Endodermal cell (in vitro differentiated cells): ENCODE data around the gene GPR39. TPM values are rescaled to one million over a fixed set of nuclear protein-coding genes. Genes with fewer than 3 reads are reported as not detected.

Experiments
- DNase-seq: peaks from one replicate; pipeline ENCODE4 v3.0.0-alpha.2; 2017
- H3K27ac ChIP-seq: 2 replicates; pipeline ENCODE4 v1.5.1; 2013; ENCODE audit warnings: mild to moderate bottlenecking, low read depth, low read length, moderate library complexity
- H3K27me3 ChIP-seq: 2 replicates; pipeline ENCODE4 v1.6.1; 2013; ENCODE audit warnings: mild to moderate bottlenecking, low read length, moderate library complexity; ENCODE audit not compliant: insufficient read depth, control insufficient read depth, poor library complexity, severe bottlenecking
- H3K36me3 ChIP-seq: 2 replicates; pipeline ENCODE4 v1.7.0; 2013; ENCODE audit warnings: mild to moderate bottlenecking, low read length, moderate library complexity; ENCODE audit not compliant: control insufficient read depth, insufficient read depth
- H3K4me1 ChIP-seq: one replicate; pipeline ENCODE4 v1.7.0; 2013; ENCODE audit warnings: low read length; ENCODE audit not compliant: control insufficient read depth, insufficient read depth
- H3K4me3 ChIP-seq: 2 replicates; pipeline ENCODE4 v1.5.1; 2013; ENCODE audit warnings: mild to moderate bottlenecking, low read length, moderate library complexity
- H3K9ac ChIP-seq: 2 replicates; pipeline ENCODE4 v1.6.1; 2013; ENCODE audit warnings: mild to moderate bottlenecking, low read length, moderate library complexity; ENCODE audit not compliant: poor library complexity, severe bottlenecking; ENCODE audit errors: extremely low read depth
- H3K9me3 ChIP-seq: 2 replicates; pipeline ENCODE4 v1.6.1; 2013; ENCODE audit warnings: mild to moderate bottlenecking, low read length, moderate library complexity; ENCODE audit not compliant: control insufficient read depth
- H3K27ac Mint-ChIP-seq: 2 replicates; pipeline ENCODE4 v1.8.0; 2020; ENCODE audit warnings: mixed read lengths
- H3K27me3 Mint-ChIP-seq: 2 replicates; pipeline ENCODE4 v1.8.0; 2021; ENCODE audit warnings: mild to moderate bottlenecking, mixed read lengths; ENCODE audit not compliant: insufficient read depth
- H3K36me3 Mint-ChIP-seq: 2 replicates; pipeline ENCODE4 v1.8.0; 2020; ENCODE audit warnings: low read depth, mixed read lengths
- H3K4me1 Mint-ChIP-seq: 2 replicates; pipeline ENCODE4 v1.8.0; 2020; ENCODE audit warnings: mixed read lengths
- H3K4me3 Mint-ChIP-seq: 2 replicates; pipeline ENCODE4 v1.8.0; 2020; ENCODE audit warnings: mild to moderate bottlenecking, moderate library complexity, mixed read lengths
- H3K9me3 Mint-ChIP-seq: 2 replicates; pipeline ENCODE4 v1.8.0; 2020; ENCODE audit warnings: mild to moderate bottlenecking, mixed read lengths
- WGBS, 2 experiments: methylation state at CpG; one replicate each; pipeline versions ENCODE4 v1.1.5 to v1.1.7; 2013; ENCODE audit warnings: missing lambda C conversion rate in 2 of 2, mixed read lengths in 1 of 2; ENCODE audit not compliant: insufficient coverage in 1 of 2, insufficient read length in 1 of 2; 5-methylcytosine and 5-hydroxymethylcytosine counted together
- total RNA-seq, 2 donors: library from RNA; stranded (reverse); fragmentation: NEBNext Ultra II Directional in 1 of 2; extraction: Animal tissue kit (Norgen Biotek cat#: 25700) in 1 of 2; gene quantifications; 2 replicates in 1 of 2; 3 replicates in 1 of 2; pipeline ENCODE4 v1.2.1, GENCODE V29; 2021
- TF ChIP-seq, protein P1 (sequence below): fragments of 200-600 bp; sonication (generic); conservative IDR thresholded peaks from 2 replicates; pipeline ENCODE4 v1.5.0; 2021; ENCODE audit warnings: antibody characterized with exemption, mild to moderate bottlenecking

Gene GPR39
- total RNA-seq, 2 donors from 2014 or later, result 9.4 to 14.6 TPM

DNA sequence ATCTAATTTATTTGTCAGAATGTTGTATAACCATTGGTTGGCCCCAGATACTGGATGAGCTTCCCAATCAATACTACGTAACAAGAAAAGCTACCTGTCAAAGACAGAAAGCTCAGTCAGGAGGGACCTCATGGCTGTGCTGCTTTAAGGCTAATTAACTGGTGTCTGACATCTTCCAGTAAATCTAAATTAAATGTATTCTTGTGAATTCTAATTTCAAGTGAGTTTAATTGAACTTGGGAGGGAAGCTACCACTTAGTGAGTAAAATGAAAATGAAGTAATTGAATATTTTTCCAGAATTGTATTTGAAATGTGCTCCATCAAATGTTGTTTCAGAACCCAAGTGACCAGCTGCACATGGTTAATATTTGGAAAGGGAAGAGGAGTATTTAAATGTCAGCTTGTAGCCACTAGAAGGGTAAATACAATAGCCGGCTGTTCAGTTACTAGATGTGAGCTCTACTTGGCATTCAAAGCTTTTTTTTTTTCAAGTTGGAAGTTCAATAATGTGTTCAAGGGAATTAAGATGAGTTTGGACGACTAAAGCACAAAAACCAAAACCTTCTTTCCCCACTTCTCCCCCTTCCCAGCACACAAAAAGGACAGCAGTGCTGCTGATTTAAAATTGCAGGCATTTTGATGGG is 62.0 kb downstream of the GPR39 start:
- no peak overlapping the region for H3K27ac ChIP-seq
- Mint-ChIP-seq H3K9me3 (no peaks in the 10 kb centered on the region), H3K4me1 (peaks cover 22% of the 10 kb centered on the region), H3K36me3 (peaks cover 3% of the 10 kb centered on the region), H3K27me3 (no peaks in the 10 kb centered on the region), H3K27ac (no peak overlapping the region), H3K4me3 (no peak overlapping the region)
- H3K9ac ChIP-seq, result no peak overlapping the region
- TF ChIP-seq, protein P1, sequence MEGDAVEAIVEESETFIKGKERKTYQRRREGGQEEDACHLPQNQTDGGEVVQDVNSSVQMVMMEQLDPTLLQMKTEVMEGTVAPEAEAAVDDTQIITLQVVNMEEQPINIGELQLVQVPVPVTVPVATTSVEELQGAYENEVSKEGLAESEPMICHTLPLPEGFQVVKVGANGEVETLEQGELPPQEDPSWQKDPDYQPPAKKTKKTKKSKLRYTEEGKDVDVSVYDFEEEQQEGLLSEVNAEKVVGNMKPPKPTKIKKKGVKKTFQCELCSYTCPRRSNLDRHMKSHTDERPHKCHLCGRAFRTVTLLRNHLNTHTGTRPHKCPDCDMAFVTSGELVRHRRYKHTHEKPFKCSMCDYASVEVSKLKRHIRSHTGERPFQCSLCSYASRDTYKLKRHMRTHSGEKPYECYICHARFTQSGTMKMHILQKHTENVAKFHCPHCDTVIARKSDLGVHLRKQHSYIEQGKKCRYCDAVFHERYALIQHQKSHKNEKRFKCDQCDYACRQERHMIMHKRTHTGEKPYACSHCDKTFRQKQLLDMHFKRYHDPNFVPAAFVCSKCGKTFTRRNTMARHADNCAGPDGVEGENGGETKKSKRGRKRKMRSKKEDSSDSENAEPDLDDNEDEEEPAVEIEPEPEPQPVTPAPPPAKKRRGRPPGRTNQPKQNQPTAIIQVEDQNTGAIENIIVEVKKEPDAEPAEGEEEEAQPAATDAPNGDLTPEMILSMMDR, result no peak
- 90 to 100% methylated on average over 1 to 3 of the region's 3 CpGs for WGBS, 2 experiments
- no peak for DNase-seq
- no peaks in the 10 kb centered on the region for H3K9me3 ChIP-seq
- H3K4me3 ChIP-seq, result no peak overlapping the region
- H3K27me3 ChIP-seq, result no peaks in the 10 kb centered on the region
- no peaks in the 10 kb centered on the region for H3K36me3 ChIP-seq
- peaks cover 5% of the 10 kb centered on the region for H3K4me1 ChIP-seq

DNA sequence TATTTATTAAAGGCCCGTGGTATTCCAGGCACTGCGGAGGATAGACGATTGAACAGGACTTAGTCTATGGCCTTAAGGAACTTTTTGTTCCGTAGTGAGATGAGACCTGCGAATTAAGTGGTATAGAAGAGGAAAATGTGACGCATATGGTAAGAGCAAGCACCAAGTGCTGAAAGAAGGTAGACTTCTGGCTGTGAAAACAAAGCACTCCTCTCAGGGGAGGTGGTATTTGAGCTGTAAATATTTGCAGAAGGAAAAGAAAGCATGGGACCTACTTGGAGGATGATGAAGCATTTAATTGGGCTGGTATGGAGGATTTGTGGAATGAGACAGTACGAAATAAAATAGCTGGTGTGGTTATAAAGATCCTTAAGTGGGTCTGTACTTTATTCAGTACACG is 62.5 kb downstream of the GPR39 start:
- Mint-ChIP-seq H3K27ac (peak overlapping the region; percentile 46), H3K27me3 (no peaks in the 10 kb centered on the region), H3K4me1 (peaks cover 22% of the 10 kb centered on the region), H3K9me3 (no peaks in the 10 kb centered on the region), H3K4me3 (no peak overlapping the region), H3K36me3 (peaks cover 3% of the 10 kb centered on the region)
- Histone ChIP-seq H3K27me3 (no peaks in the 10 kb centered on the region), H3K27ac (no peak overlapping the region), H3K9me3 (no peaks in the 10 kb centered on the region), H3K4me3 (no peak overlapping the region), H3K36me3 (no peaks in the 10 kb centered on the region), H3K4me1 (peaks cover 5% of the 10 kb centered on the region), H3K9ac (no peak overlapping the region)
- DNase-seq, result no peak
- TF ChIP-seq, protein P1, result no peak
- WGBS, 2 experiments, result 87 to 90% methylated on average over 6 to 8 of the region's 8 CpGs

GRCh38 chr2:132482821-132483220 is 66.2 kb downstream of the GPR39 start:
- Histone ChIP-seq H3K9ac (no peak overlapping the region), H3K4me3 (no peak overlapping the region), H3K4me1 (peaks cover 5% of the 10 kb centered on the region), H3K27me3 (no peaks in the 10 kb centered on the region), H3K36me3 (no peaks in the 10 kb centered on the region), H3K9me3 (no peaks in the 10 kb centered on the region), H3K27ac (no peak overlapping the region)
- 89 to 96% methylated on average over 3 of the region's 3 CpGs for WGBS, 2 experiments
- TF ChIP-seq, protein P1, result no peak
- Mint-ChIP-seq H3K27ac (no peak overlapping the region), H3K9me3 (no peaks in the 10 kb centered on the region), H3K27me3 (no peaks in the 10 kb centered on the region), H3K4me1 (peaks cover 22% of the 10 kb centered on the region), H3K4me3 (no peak overlapping the region), H3K36me3 (no peaks in the 10 kb centered on the region)
- no peak for DNase-seq
